AG09319 (cell line): Measurements from ENCODE around the gene SKA1.

Source experiments
- DNase-seq: peaks from one replicate; pipeline ENCODE4 v3.0.0-alpha.2; 2010; ENCODE audit warnings: low read depth; ENCODE audit errors: extremely low read depth
- TF ChIP-seq, protein P1 (sequence below): IDR thresholded peaks from 2 replicates; pipeline ENCODE4 v1.5.1; 2011; ENCODE audit warnings: low read depth, mild to moderate bottlenecking, inconsistent platforms, low read length, moderate library complexity

SKA1 gene, protein sequence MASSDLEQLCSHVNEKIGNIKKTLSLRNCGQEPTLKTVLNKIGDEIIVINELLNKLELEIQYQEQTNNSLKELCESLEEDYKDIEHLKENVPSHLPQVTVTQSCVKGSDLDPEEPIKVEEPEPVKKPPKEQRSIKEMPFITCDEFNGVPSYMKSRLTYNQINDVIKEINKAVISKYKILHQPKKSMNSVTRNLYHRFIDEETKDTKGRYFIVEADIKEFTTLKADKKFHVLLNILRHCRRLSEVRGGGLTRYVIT

DNA sequence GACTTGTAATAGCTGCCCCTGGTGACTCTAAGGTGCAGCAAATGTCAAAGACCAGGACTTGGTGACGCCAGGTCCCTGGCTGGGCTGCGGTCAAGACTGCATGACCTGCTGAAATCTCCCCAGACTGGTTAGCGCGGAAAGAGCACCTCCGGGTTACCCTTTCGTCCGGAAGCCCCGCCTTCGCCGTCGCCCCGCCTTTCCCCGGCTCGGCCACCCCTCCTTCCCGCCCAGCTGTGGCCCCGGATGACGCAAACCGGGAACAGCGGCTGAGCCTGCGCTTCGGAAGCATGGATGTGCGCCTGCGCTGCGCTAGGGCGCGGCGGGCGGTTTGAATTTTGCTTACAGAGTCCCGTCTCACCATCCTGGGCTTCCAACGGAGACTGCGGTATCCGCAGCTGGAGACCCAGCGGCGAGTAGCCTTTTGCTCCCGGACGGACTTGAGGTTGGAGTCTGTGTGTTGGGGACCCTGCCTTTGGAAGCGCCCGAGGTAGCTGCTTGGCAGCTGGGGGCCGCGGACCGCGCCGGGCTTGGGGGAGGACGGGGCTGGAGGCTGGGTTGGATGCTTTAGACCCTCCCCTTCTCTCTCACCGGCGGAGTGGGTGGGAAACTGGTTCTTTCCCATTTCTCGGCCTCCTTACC lies at the start of gene SKA1:
Gene SKA1, plus strand, starts transcription at position 294 of the 639 bp plus-strand sequence. CDS start 785 bp downstream, outside the sequence.
- TF ChIP-seq, protein P1, sequence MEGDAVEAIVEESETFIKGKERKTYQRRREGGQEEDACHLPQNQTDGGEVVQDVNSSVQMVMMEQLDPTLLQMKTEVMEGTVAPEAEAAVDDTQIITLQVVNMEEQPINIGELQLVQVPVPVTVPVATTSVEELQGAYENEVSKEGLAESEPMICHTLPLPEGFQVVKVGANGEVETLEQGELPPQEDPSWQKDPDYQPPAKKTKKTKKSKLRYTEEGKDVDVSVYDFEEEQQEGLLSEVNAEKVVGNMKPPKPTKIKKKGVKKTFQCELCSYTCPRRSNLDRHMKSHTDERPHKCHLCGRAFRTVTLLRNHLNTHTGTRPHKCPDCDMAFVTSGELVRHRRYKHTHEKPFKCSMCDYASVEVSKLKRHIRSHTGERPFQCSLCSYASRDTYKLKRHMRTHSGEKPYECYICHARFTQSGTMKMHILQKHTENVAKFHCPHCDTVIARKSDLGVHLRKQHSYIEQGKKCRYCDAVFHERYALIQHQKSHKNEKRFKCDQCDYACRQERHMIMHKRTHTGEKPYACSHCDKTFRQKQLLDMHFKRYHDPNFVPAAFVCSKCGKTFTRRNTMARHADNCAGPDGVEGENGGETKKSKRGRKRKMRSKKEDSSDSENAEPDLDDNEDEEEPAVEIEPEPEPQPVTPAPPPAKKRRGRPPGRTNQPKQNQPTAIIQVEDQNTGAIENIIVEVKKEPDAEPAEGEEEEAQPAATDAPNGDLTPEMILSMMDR, result no peak
- DNase-seq, result peak; percentile 75

DNA sequence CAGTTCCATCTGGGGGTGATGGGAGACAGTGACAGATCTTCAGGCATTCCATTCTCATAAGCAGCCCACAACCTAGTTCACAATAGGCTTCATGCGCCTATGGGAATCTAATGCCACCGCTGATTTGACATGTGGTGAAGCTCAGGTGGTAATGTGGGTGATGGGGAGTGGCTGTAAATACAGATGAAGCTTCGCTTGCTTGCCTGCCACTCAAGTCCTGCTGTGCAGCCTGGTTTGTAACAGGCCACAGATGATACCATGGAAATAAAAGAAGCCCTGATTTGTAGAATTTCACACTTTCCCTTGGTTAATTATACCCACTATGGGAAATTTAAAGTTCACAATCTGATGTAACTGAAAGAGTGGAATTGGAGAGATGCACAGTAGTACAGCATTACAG lies 46.9 kb upstream of the SKA1 start:
- DNase-seq, result no peak
- TF ChIP-seq, protein P1, result no peak

DNA sequence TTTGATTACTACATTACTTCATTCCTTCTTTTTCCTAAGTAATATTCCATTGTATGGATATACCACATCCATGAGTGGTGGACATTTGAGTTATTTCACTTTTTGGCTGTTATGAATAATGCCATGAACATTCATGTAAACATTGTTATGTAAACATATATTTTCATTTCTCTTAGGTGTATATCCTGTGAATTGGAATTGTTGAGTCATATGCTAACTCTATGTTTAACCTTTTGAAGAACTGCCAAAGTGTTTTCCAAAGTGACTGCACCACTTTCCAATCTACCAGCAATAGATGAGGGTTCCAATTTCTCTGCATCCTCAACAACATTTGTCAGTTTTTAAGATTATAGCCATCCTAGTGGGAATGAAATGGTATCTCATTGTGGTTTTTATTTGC lies 44.7 kb upstream of the SKA1 start:
- TF ChIP-seq, protein P1, result no peak
- DNase-seq, result no peak

DNA sequence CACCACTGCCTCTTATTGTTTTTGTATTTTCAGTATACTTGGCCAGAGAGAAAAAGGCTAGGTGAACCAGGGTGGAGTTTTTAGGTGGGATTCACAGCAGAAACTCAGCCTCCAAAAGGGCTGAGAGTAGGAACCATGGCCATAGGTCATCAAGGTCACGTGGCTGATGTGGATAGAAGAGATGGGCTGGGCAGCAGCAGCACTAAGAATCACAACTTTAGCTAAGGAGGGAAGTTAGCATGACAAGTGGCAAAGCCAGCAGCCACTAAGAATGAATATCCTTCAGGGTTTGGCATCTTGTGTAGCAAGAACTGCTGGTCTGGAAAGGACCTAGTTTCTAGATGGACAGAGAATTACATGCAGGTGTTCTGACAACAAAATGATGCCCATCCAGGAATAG lies 43.2 kb upstream of the SKA1 start:
- TF ChIP-seq, protein P1, result no peak
- DNase-seq, result no peak

DNA sequence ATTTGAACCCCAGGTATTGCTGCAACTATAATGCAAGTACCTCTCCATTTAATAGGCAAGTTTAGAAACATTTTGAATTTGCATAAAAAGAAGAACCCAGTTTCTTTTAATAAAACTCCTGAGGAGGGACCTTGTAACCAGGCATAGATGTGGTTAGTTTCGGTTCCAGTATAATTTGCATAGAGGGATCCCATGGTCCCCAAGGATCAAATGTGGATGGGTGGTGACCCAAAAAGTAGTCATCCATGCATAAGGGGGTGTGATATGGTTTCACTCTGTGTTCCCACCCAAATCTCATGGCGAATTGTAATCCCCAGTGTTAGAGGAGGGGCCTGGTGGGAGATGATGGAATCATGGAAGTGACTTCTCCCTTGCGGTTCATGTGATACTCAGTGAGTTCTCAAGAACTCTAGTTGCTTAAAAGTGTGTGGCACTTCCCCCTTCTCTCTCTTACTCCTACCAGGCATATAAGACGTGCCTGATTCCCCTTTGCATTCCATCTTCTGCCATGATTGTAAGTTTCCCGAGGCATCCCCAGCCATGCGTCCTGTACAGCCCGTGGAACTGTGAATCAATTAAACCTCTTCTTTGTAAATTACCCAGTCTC lies 40.2 kb upstream of the SKA1 start:
- no peak for DNase-seq
- TF ChIP-seq, protein P1, result no peak

DNA sequence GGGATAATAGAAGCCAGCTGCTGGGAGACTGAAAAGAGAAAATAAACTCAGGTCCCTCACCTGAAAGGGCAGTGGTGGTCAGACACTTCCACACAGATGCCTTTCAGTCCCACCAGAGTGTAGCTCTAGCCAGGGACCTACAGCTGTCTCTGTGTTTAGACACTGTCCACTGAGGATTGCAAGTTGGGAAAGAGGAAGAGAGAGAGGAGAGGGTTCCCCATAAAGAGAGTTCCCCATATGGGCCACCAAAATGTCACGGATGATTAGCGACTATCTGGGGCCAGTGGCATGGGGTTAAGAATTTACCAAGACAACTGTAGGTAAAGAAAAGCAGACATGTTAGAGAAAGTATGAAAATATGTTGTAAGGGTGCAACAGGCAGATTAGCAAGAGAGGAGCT lies 36.7 kb upstream of the SKA1 start:
- TF ChIP-seq, protein P1, result no peak
- DNase-seq, result no peak

DNA sequence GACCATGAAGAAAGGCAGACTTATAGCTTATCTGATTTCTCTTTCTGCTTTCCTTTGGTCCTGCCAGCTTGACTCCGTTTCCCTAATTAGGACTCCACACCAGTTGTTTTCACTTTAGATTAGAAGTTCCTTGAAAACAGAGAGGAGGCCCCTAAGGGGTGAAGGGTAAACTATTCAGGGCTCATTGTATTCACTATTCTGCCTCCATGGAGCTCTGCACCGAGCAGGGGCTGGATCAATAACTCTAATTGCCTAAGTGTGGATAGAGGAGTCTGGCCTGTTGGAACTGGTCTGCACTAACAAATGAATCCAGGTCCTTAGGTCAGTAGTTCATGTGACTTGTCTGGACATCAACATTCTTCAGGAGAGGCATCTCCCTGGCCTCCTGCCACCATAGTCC lies 36.1 kb upstream of the SKA1 start:
- DNase-seq, result no peak
- TF ChIP-seq, protein P1, result no peak
